GM18951 (cell line): ENCODE measurements around the gene PLPP3.
"Not testable (repeated sequence)": the region's sequence is repeated elsewhere in the genome, so short reads cannot be mapped to it uniquely, and the experiment has no call there.

Experiments
- POLR2A ChIP-seq: IDR thresholded peaks from 4 replicates; pipeline ENCODE4 v1.6.1; 2011; ENCODE audit warnings: mild to moderate bottlenecking; ENCODE audit not compliant: insufficient read length, insufficient read depth; ENCODE audit errors: extremely low read depth
- in situ Hi-C: fragments of 300-500 bp; cut with MboI; formaldehyde crosslinking; loops from one replicate; pipeline ENCODE4 v1.12.0; 2022; ENCODE audit warnings: low sequenced_read_pairs, mixed read lengths, inconsistent platforms; ENCODE audit not compliant: unreplicated experiment

PLPP3 gene

GRCh38 chr1:56578963-56579875 is at the start of gene PLPP3:
Gene PLPP3 (minus strand): TSS chr1:56579563. CDS start chr1:56579016, 547 bp downstream.
- TF ChIP-seq POLR2A = peak; percentile 19
- in situ Hi-C loops = loop anchor here (25.0 kb wide), 2 partner anchors 1192 to 1292 kb away; no protein-coding TSS in a partner anchor

- in situ Hi-C loops = no loop called here
- TF ChIP-seq POLR2A = no peak
Measured at GRCh38 chr1:56627636-56628039, 48.3 kb upstream of the PLPP3 start.

- TF ChIP-seq POLR2A = no peak
- in situ Hi-C loops = no loop called here
Measured at GRCh38 chr1:56627019-56627635, 47.8 kb upstream of the PLPP3 start.

GRCh38 chr1:56626546-56626945 is 47.2 kb upstream of the PLPP3 start:
- no peak for TF ChIP-seq POLR2A
- in situ Hi-C loops = no loop called here

- no peak for TF ChIP-seq POLR2A
Measured at GRCh38 chr1:56625819-56626440, 46.6 kb upstream of the PLPP3 start.

GRCh38 chr1:56617141-56617540 is 37.8 kb upstream of the PLPP3 start:
- TF ChIP-seq POLR2A = no peak
- in situ Hi-C loops = no loop called here

More at GRCh38 chr1:56625819-56626440, 46.6 kb upstream of the PLPP3 start:
- in situ Hi-C loops = no loop called here

- in situ Hi-C loops = not testable (repeated sequence)
Measured at GRCh38 chr1:56610770-56611169, 31.4 kb upstream of the PLPP3 start.

GRCh38 chr1:56610097-56610496 is 30.7 kb upstream of the PLPP3 start:
- in situ Hi-C loops = not testable (repeated sequence)

GRCh38 chr1:56595397-56596191 is 16.2 kb upstream of the PLPP3 start:
- in situ Hi-C loops = loop anchor here (25.0 kb wide), 2 partner anchors 1208 to 1308 kb away; no protein-coding TSS in a partner anchor

GRCh38 chr1:56591909-56592308 is 12.5 kb upstream of the PLPP3 start:
- no peak for TF ChIP-seq POLR2A
- in situ Hi-C loops = loop anchor here (25.0 kb wide), 2 partner anchors 1205 to 1305 kb away; no protein-coding TSS in a partner anchor

GRCh38 chr1:56590520-56591011 is 11.2 kb upstream of the PLPP3 start:
- TF ChIP-seq POLR2A = no peak
- in situ Hi-C loops = loop anchor here (25.0 kb wide), 2 partner anchors 1203 to 1303 kb away; no protein-coding TSS in a partner anchor

- in situ Hi-C loops = loop anchor here (25.0 kb wide), 2 partner anchors 1202 to 1302 kb away; no protein-coding TSS in a partner anchor
Measured at GRCh38 chr1:56589369-56589768, 10.0 kb upstream of the PLPP3 start.

More at GRCh38 chr1:56589369-56589768, 10.0 kb upstream of the PLPP3 start:
- TF ChIP-seq POLR2A = no peak
